Activated T-helper 17 cell treated with anti-CD3 and anti-CD28 coated beads, Interleukin-2, amount 50 U/mL, for 72 hours (primary cell): ENCODE results near the gene KLHL29. TPM values are rescaled to one million over a fixed set of nuclear protein-coding genes. Genes with fewer than 3 reads are reported as not detected.

Experiments
- ATAC-seq: fragments of 150-1000 bp; cut with Tn5 transposase; replicated peaks from 2 replicates; pipeline ENCODE4 v1.10.0; 2021; ENCODE audit warnings: mild to moderate bottlenecking, moderate library complexity
- H3K27ac Mint-ChIP-seq: one replicate; pipeline ENCODE4 v1.8.0; 2022; ENCODE audit warnings: mixed read lengths
- H3K27me3 Mint-ChIP-seq: one replicate; pipeline ENCODE4 v1.8.0; 2022; ENCODE audit warnings: mixed read lengths
- H3K36me3 Mint-ChIP-seq: one replicate; pipeline ENCODE4 v1.8.0; 2022; ENCODE audit warnings: low read depth, mild to moderate bottlenecking, mixed read lengths
- H3K4me1 Mint-ChIP-seq: one replicate; pipeline ENCODE4 v1.8.0; 2022; ENCODE audit warnings: mixed read lengths
- H3K4me3 Mint-ChIP-seq: one replicate; pipeline ENCODE4 v1.8.0; 2022; ENCODE audit warnings: mild to moderate bottlenecking, mixed read lengths
- H3K9me3 Mint-ChIP-seq: one replicate; pipeline ENCODE4 v1.8.0; 2022; ENCODE audit warnings: mixed read lengths
- total RNA-seq, 2 donors: library from RNA; stranded (reverse); gene quantifications; one replicate each; pipeline ENCODE4 v1.2.3, GENCODE V29; 2022

KLHL29 gene
- total RNA-seq, 2 donors from 2014 or later = 0.26 to 0.56 TPM

DNA sequence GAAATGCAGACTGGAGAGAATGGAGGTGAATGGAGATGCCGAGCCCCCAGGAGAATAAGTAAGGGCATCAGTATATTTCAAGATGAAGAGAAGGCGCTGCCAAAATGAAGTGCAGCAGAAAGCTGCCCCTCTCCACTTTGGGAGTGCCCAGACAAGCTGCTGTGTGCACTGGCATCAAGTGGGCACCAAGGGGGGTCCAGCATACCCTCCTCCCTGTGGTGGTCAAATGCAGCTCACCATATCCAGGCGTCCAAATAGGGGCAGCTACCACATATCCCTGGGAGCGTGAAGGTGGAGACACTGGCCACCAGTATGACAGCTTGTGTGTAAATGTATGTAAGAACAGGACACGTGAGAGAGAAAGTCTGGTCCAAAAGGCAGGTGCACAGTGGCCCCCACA lies 236.6 kb downstream of the KLHL29 start:
- ATAC-seq = no peak
- Mint-ChIP-seq H3K9me3 (peaks cover 12% of the 10 kb centered on the region), H3K27ac (no peak overlapping the region), H3K27me3 (peaks cover 5% of the 10 kb centered on the region), H3K4me3 (no peak overlapping the region), H3K36me3 (no peaks in the 10 kb centered on the region), H3K4me1 (no peaks in the 10 kb centered on the region)

DNA sequence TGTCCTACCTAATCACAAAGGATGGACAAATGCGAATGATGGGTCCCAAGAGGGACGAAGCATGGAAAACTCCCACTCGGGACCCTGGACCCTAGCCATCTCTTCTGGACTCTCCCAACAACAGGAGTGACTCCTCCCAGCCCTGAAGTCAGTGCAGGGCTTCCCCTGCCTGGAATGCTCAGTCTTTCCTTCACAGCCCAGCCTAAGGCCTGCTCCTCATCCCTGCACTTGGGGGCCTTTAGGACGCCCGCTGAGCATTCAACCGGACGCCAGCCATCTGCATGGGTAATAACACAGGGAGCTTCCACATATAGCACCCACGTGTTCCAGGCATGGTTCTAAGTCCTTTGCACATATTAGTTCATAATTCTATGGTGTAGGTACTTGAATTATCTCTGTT lies 237.5 kb downstream of the KLHL29 start:
- ATAC-seq = no peak
- Mint-ChIP-seq H3K4me1 (no peaks in the 10 kb centered on the region), H3K36me3 (no peaks in the 10 kb centered on the region), H3K27me3 (peaks cover 5% of the 10 kb centered on the region), H3K9me3 (peaks cover 12% of the 10 kb centered on the region), H3K4me3 (no peak overlapping the region), H3K27ac (no peak overlapping the region)

GRCh38 chr2:23622966-23623675 lies 238.1 kb downstream of the KLHL29 start:
- no peaks in the 10 kb centered on the region for H3K4me1 Mint-ChIP-seq
- peaks cover 5% of the 10 kb centered on the region for H3K27me3 Mint-ChIP-seq
- no peak overlapping the region for H3K4me3 Mint-ChIP-seq
- no peak for ATAC-seq
- peaks cover 12% of the 10 kb centered on the region for H3K9me3 Mint-ChIP-seq
- no peak overlapping the region for H3K27ac Mint-ChIP-seq
- no peaks in the 10 kb centered on the region for H3K36me3 Mint-ChIP-seq

DNA sequence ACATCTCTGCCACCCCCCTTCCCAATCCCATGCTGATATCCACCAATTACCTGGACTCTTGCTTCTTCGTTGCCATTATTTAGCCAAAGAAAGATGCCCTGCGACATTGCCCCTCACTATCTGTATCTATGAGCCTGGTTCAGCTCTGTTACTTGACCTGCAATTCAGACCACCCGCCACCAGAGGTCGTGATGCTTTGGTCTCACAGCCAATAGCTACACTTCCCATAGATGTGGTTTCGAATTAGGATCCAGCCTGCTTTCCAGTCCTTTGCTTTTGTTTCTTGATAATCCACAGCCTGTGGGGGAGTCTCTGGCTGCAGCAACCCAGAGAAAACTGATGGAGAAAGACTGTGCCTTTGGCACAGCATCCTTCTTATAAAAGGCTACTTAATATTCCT lies 239.4 kb downstream of the KLHL29 start:
- no peak for ATAC-seq
- H3K4me3 Mint-ChIP-seq = no peak overlapping the region
- H3K27me3 Mint-ChIP-seq = peaks cover 5% of the 10 kb centered on the region
- no peaks in the 10 kb centered on the region for H3K4me1 Mint-ChIP-seq
- no peak overlapping the region for H3K27ac Mint-ChIP-seq
- peaks cover 12% of the 10 kb centered on the region for H3K9me3 Mint-ChIP-seq
- H3K36me3 Mint-ChIP-seq = no peaks in the 10 kb centered on the region

DNA sequence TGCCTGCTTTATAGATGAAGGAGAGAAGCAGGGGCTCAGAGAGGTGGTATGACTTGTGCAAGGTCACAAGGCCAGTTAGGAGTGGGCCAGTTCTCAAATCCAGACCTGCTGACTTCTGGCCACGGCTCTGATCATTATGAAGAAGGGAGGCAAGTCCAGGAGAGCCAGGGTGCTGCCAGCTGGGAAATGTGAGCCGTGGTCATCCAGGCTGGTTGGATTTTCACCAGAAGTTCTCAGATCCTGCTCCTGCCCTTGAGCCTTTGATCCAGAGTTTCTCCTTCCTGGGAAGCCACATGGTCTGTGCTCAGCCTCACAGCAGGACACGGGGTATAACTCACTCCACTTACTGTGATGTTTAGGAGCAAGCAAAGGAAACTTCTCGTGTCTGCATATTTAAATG lies 239.9 kb downstream of the KLHL29 start:
- Mint-ChIP-seq H3K36me3 (no peaks in the 10 kb centered on the region), H3K4me1 (no peaks in the 10 kb centered on the region), H3K9me3 (peaks cover 12% of the 10 kb centered on the region), H3K27me3 (peaks cover 5% of the 10 kb centered on the region), H3K27ac (no peak overlapping the region), H3K4me3 (no peak overlapping the region)
- ATAC-seq = no peak

DNA sequence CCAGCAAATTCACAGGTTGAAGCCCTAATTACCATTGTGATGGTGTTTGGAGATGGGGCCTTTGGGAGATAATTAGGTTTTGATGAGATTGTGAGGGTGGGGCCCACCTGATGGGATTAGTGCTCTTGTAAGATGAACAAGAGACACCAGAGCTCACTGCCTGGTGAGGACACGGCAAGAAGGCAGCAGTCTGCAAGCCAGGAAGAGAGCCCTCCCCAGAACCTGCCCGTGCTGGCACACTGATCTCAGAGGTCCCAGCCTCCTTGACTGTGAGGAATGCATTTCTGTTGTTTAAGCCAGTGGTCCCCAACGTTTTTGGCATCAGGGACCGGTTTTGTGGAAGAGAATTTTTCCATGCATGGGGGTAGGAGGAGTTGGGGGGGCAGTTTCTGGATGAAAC lies 240.7 kb downstream of the KLHL29 start:
- Mint-ChIP-seq H3K4me3 (no peak overlapping the region), H3K27ac (no peak overlapping the region), H3K27me3 (peaks cover 5% of the 10 kb centered on the region), H3K9me3 (peaks cover 12% of the 10 kb centered on the region), H3K4me1 (no peaks in the 10 kb centered on the region), H3K36me3 (no peaks in the 10 kb centered on the region)
- ATAC-seq = no peak

GRCh38 chr2:23626701-23627230 lies 241.8 kb downstream of the KLHL29 start:
- Mint-ChIP-seq H3K27me3 (peaks cover 5% of the 10 kb centered on the region), H3K4me1 (no peaks in the 10 kb centered on the region), H3K9me3 (peaks cover 12% of the 10 kb centered on the region), H3K27ac (no peak overlapping the region), H3K4me3 (no peak overlapping the region), H3K36me3 (no peaks in the 10 kb centered on the region)
- no peak for ATAC-seq

- H3K4me1 Mint-ChIP-seq = no peaks in the 10 kb centered on the region
- H3K4me3 Mint-ChIP-seq = no peak overlapping the region
- ATAC-seq = no peak
- no peak overlapping the region for H3K27ac Mint-ChIP-seq
- peaks cover 5% of the 10 kb centered on the region for H3K27me3 Mint-ChIP-seq
- H3K9me3 Mint-ChIP-seq = peaks cover 12% of the 10 kb centered on the region
- H3K36me3 Mint-ChIP-seq = no peaks in the 10 kb centered on the region
These were observed 242.4 kb downstream of the KLHL29 start for GRCh38 chr2:23627236-23628009.

- H3K27me3 Mint-ChIP-seq = no peaks in the 10 kb centered on the region
- H3K27ac Mint-ChIP-seq = no peak overlapping the region
- H3K36me3 Mint-ChIP-seq = no peaks in the 10 kb centered on the region
- no peak for ATAC-seq
- H3K9me3 Mint-ChIP-seq = peaks cover 4% of the 10 kb centered on the region
- H3K4me3 Mint-ChIP-seq = no peak overlapping the region
- no peaks in the 10 kb centered on the region for H3K4me1 Mint-ChIP-seq
These were observed 244.2 kb downstream of the KLHL29 start for GRCh38 chr2:23628926-23629771.

DNA sequence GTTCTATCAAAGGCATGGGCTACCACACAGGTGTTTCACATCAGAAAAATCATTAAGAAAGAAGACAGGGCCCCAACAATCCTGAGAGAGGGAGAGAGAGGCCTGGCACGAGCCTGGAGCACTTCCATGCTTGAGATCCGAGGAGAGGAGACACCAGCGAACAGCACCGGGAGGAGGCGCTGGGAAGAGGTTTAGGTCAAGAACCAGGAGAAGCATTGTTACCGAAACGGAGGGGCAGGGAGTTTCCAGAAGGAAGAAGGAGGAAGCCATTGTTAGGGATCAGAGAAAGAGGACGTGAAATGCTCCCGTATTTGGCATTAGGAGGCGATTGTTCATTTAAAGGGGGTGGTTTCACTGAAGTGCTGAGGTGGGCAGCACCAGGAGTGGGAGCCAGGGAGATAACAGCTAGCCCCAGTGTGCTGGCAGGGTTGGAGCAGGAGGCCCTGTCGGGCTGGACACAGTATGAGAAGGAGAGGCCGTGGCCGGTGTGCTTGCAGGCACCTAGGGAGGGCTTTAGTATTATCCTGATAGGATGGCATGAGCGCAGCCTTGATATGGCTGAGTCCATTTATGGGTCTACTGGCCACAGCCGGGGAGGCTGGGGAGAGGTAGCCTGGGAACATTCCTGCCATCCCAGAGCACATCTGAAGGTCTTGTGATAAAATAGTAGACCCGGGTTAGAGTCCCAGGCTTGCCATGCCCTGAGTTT lies 244.9 kb downstream of the KLHL29 start:
- H3K4me3 Mint-ChIP-seq = no peak overlapping the region
- no peaks in the 10 kb centered on the region for H3K36me3 Mint-ChIP-seq
- H3K4me1 Mint-ChIP-seq = no peaks in the 10 kb centered on the region
- no peaks in the 10 kb centered on the region for H3K9me3 Mint-ChIP-seq
- no peaks in the 10 kb centered on the region for H3K27me3 Mint-ChIP-seq
- ATAC-seq = no peak
- H3K27ac Mint-ChIP-seq = no peak overlapping the region

GRCh38 chr2:23630961-23631360 lies 246.0 kb downstream of the KLHL29 start:
- no peak for ATAC-seq
- no peaks in the 10 kb centered on the region for H3K27me3 Mint-ChIP-seq
- no peak overlapping the region for H3K27ac Mint-ChIP-seq
- H3K9me3 Mint-ChIP-seq = no peaks in the 10 kb centered on the region
- H3K4me3 Mint-ChIP-seq = no peak overlapping the region
- H3K36me3 Mint-ChIP-seq = no peaks in the 10 kb centered on the region
- no peaks in the 10 kb centered on the region for H3K4me1 Mint-ChIP-seq

GRCh38 chr2:23631389-23631788 lies 246.4 kb downstream of the KLHL29 start:
- H3K4me1 Mint-ChIP-seq = no peaks in the 10 kb centered on the region

DNA sequence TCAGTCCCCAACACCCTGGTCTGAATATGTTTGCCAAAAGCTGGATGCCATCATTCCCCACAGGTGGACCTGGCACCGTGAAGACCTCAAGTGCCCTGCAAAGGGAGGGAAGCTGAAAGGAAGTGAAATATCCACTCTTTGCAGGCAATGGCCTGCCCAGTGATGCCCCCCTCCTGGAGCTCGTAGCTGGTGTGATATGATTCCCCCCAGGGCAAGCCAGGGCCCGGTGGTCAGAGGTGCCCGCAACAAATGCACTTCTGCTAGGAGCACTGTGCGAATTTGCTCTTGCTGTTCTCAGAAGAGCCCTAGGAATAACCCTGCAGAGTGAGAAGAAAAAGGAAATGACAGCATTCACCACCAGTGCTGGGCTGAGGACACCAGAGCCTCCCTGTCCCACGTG lies 247.4 kb downstream of the KLHL29 start:
- no peak overlapping the region for H3K4me3 Mint-ChIP-seq
- no peaks in the 10 kb centered on the region for H3K36me3 Mint-ChIP-seq
- no peak for ATAC-seq
- no peaks in the 10 kb centered on the region for H3K9me3 Mint-ChIP-seq
- H3K4me1 Mint-ChIP-seq = no peaks in the 10 kb centered on the region
- H3K27ac Mint-ChIP-seq = no peak overlapping the region
- H3K27me3 Mint-ChIP-seq = no peaks in the 10 kb centered on the region

More at GRCh38 chr2:23631389-23631788, 246.4 kb downstream of the KLHL29 start:
- Mint-ChIP-seq H3K27me3 (no peaks in the 10 kb centered on the region), H3K27ac (no peak overlapping the region), H3K36me3 (no peaks in the 10 kb centered on the region), H3K9me3 (no peaks in the 10 kb centered on the region), H3K4me3 (no peak overlapping the region)
- no peak for ATAC-seq

DNA sequence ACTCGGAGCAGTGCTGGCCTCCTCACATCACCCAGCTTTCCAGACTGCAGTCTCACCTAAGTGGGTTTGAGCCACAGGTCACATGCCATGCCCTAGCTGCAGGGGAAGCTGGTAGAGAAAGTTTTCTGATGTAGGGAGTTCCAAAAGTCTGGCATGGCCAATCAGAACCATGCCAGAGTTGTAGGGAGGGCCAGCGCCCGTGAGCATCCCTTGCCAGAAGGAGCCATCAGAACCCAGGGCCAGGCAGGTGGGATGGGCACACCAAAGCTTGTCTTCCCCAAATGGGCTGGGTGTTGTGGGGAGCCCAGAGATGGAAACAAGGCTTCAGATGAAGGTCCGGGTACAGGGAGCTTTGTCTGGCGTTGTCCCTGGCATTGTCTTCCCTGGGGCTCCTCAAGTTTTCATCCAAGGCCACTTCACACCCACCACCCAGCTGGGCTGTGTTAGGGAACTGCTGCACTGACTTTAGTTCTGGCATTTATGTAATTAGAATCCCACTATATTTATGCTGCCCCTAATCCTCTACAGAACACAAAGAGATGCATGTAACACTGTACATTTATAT lies 247.9 kb downstream of the KLHL29 start:
- Mint-ChIP-seq H3K4me3 (no peak overlapping the region), H3K9me3 (no peaks in the 10 kb centered on the region), H3K36me3 (no peaks in the 10 kb centered on the region), H3K27me3 (no peaks in the 10 kb centered on the region), H3K4me1 (no peaks in the 10 kb centered on the region), H3K27ac (no peak overlapping the region)
- ATAC-seq = no peak
